ENCODE measurements around the gene KCNN3. TPM values are rescaled to one million over a fixed set of nuclear protein-coding genes. Genes with fewer than 3 reads are reported as not detected.

Gene KCNN3
- total RNA-seq, 1 donor from 2014 or later, result 0.86 TPM

DNA sequence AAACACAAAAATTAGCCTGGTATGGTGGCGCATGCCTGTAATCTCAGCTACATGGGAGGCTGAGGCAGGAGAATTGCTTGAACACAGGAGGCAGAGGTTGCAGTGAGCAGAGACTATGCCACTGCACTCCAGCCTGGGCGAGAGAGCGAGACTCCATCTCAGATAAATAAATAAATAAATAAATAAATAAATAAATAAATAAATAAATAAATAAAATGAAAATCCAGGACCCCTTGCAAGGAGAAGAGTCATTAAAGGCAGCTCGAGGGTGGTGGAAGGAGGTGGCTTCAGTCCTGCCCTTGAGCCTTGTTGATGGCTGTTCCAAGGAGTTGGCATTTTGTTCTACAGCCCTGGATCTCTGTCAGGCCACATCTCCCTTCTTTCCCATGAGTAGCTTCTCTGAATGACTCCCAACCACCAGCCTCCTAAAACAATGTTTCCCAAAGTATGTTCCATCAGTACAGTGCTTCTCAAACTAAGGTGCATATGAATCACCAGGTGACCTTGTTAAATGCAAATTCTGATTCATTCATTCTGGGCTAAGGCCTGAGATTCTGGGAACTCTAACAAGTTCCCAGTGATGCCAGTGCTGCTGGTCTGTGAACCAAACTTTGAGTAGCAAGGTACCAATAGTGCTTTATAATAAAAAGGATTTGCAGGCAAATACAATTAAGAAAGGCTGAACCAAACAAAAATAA, 99.0 kb downstream of the KCNN3 start:
- peaks cover 3% of the 10 kb centered on the region for H3K4me1 Mint-ChIP-seq (ENCODE audit: low read depth)
- no peaks in the 10 kb centered on the region for H3K36me3 Mint-ChIP-seq (ENCODE audit: insufficient read depth)
- TF ChIP-seq, protein P1, sequence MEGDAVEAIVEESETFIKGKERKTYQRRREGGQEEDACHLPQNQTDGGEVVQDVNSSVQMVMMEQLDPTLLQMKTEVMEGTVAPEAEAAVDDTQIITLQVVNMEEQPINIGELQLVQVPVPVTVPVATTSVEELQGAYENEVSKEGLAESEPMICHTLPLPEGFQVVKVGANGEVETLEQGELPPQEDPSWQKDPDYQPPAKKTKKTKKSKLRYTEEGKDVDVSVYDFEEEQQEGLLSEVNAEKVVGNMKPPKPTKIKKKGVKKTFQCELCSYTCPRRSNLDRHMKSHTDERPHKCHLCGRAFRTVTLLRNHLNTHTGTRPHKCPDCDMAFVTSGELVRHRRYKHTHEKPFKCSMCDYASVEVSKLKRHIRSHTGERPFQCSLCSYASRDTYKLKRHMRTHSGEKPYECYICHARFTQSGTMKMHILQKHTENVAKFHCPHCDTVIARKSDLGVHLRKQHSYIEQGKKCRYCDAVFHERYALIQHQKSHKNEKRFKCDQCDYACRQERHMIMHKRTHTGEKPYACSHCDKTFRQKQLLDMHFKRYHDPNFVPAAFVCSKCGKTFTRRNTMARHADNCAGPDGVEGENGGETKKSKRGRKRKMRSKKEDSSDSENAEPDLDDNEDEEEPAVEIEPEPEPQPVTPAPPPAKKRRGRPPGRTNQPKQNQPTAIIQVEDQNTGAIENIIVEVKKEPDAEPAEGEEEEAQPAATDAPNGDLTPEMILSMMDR (IDR thresholded peaks at IDR 0.05; ENCODE audit: unreplicated experiment), result no peak
- H3K27me3 Mint-ChIP-seq, result peaks cover 14% of the 10 kb centered on the region
- no peak for DNase-seq (ENCODE audit: low spot score, unreplicated experiment)
- H3K4me3 Mint-ChIP-seq (ENCODE audit: low read depth), result no peak overlapping the region
- H3K27ac Mint-ChIP-seq, result no peak overlapping the region
- no peaks in the 10 kb centered on the region for H3K9me3 Mint-ChIP-seq (ENCODE audit: low read depth)

DNA sequence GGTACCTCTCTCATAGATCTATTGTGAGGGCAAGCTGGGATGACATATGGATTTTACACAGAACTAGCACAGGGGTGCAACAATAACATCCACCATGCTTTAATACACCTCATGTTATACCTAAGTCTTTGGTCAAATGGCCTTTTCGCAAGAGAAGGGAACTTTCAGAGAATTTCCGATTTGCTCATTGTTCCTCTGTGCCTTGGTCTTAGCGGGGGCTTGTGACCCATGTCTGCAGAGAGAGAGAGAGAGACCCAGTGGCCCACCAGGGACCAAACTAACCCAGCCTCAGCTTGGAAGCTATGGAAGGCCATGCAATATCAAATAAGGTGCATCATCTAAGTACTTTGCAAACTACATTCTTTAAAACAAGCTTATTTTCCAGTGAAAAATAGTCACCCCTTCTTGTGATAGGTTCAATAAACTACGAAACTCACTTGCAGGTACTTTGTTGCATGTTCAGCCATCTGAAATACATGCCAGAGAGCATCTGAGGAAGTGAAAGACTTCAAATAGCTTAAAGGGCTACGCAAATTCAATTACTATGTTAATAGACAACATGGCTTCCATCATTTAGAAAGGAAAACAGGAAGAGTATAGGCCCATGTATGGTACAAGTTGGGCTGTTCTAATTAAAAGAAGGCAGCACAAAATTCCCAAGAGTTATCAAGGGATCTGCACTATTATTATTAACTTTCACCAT, 100.7 kb downstream of the KCNN3 start:
- DNase-seq (ENCODE audit: low spot score, unreplicated experiment), result no peak
- no peak overlapping the region for H3K27ac Mint-ChIP-seq
- TF ChIP-seq, protein P1 (IDR thresholded peaks at IDR 0.05; ENCODE audit: unreplicated experiment), result no peak
- H3K36me3 Mint-ChIP-seq (ENCODE audit: insufficient read depth), result no peaks in the 10 kb centered on the region
- no peaks in the 10 kb centered on the region for H3K4me1 Mint-ChIP-seq (ENCODE audit: low read depth)
- H3K9me3 Mint-ChIP-seq (ENCODE audit: low read depth), result no peaks in the 10 kb centered on the region
- no peak overlapping the region for H3K4me3 Mint-ChIP-seq (ENCODE audit: low read depth)
- peaks cover 22% of the 10 kb centered on the region for H3K27me3 Mint-ChIP-seq

DNA sequence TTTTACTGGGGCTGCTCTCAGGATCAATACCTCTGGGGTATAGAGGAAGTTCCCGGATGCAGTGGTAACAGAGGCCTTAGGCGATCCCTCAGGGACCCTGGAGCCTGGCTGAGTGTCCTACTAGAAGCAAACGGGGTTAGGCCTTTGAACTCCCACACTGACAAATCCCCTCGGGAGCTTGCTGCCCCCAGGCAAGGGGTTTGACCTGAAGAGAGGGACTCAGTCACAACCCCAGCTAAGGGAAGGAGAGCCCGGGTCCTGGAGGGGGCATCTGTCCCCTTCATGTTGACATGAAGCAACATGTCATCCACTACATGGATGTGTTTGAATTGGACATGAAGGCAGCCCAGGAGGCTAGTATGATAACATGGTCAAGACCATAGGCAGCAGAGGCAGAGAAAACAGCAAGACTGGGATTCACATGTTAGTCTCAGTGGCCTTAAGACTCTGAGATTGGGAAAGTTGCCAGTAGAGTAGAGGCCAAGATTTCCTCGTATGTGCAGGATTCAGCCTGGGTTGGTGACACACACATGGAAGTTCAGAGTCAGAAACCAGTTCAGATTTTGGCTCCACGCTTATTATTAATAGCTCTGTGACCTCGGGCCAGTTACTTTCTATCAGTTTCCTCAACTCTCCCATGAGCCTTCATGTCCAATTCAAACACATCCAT, 101.5 kb downstream of the KCNN3 start:
- TF ChIP-seq, protein P1 (IDR thresholded peaks at IDR 0.05; ENCODE audit: unreplicated experiment), result no peak
- no peak for DNase-seq (ENCODE audit: low spot score, unreplicated experiment)
- Mint-ChIP-seq H3K27ac (no peak overlapping the region), H3K4me1 (ENCODE audit: low read depth) (no peaks in the 10 kb centered on the region), H3K9me3 (ENCODE audit: low read depth) (no peaks in the 10 kb centered on the region), H3K4me3 (ENCODE audit: low read depth) (no peak overlapping the region), H3K36me3 (ENCODE audit: insufficient read depth) (no peaks in the 10 kb centered on the region), H3K27me3 (peaks cover 24% of the 10 kb centered on the region)

GRCh38 chr1:154767315-154768240, 102.5 kb downstream of the KCNN3 start:
- Mint-ChIP-seq H3K27me3 (peaks cover 24% of the 10 kb centered on the region), H3K4me1 (ENCODE audit: low read depth) (peaks cover 2% of the 10 kb centered on the region), H3K36me3 (ENCODE audit: insufficient read depth) (no peaks in the 10 kb centered on the region), H3K27ac (no peak overlapping the region), H3K4me3 (ENCODE audit: low read depth) (no peak overlapping the region), H3K9me3 (ENCODE audit: low read depth) (no peaks in the 10 kb centered on the region)
- no peak for DNase-seq (ENCODE audit: low spot score, unreplicated experiment)
- TF ChIP-seq, protein P1 (IDR thresholded peaks at IDR 0.05; ENCODE audit: unreplicated experiment), result no peak
